ENCODE results near the gene TMEM35A. TPM values are rescaled to one million over a fixed set of nuclear protein-coding genes. Genes with fewer than 3 reads are reported as not detected.

TMEM35A gene
- total and polyA plus RNA-seq, 9 of the 15 experiments (the other 6 are each of a cell fraction or from before 2014, with no cell fraction given), result not detected

- TF ChIP-seq TFAP4 (CRISPR knock-in tag; IDR thresholded peaks at IDR 0.05; ENCODE audit: borderline replicate concordance) (peak; percentile 93), SP1 (CRISPR knock-in tag; IDR thresholded peaks at IDR 0.05) (peak; percentile 82), RBFOX2 (IDR thresholded peaks at IDR 0.05; ENCODE audit: low read depth, low read length) (peak; percentile 72), POLR2A (conservative IDR thresholded peaks at IDR 0.05) (peak; percentile 74), CEBPB (tag; IDR thresholded peaks at IDR 0.05) (peak; percentile 66), ZMIZ1 (IDR thresholded peaks at IDR 0.05; ENCODE audit: low read depth in 2 of 2, low read length in 2 of 2) (no peak), EP400 (IDR thresholded peaks at IDR 0.05) (peak; percentile 66), HMGN3 (IDR thresholded peaks at IDR 0.05; ENCODE audit: borderline replicate concordance, extremely low read depth, insufficient read length, low read depth, low read length) (peak; percentile 68), CREB1 (IDR thresholded peaks at IDR 0.05) (peak; percentile 71), CREB1 (CRISPR knock-in tag; IDR thresholded peaks at IDR 0.05) (peak; percentile 54; the same call in 1 of the 2 replicates), SMARCA4 (IDR thresholded peaks at IDR 0.05) (0 out of 2 replicates have a peak, but pooled peaks have one; percentile 10), CCNT2 (IDR thresholded peaks at IDR 0.05; ENCODE audit: borderline replicate concordance, extremely low read depth, insufficient read length, low read depth, low read length) (peak; percentile 51), E2F4 (CRISPR knock-in tag; IDR thresholded peaks at IDR 0.05; ENCODE audit: low read depth) (peak; percentile 95), MBD2 (IDR thresholded peaks at IDR 0.05; ENCODE audit: borderline replicate concordance, low read depth) (peak; percentile 66; the same call in 1 of the 2 replicates), TBP (optimal IDR thresholded peaks at IDR 0.05; ENCODE audit: low read depth, low read length) (peak; percentile 45), C11orf30 (IDR thresholded peaks at IDR 0.05; ENCODE audit: low read depth) (peak; percentile 54; the same call in 1 of the 2 replicates), KDM5B (IDR thresholded peaks at IDR 0.05; ENCODE audit: insufficient replicate concordance, low read depth, low read length) (peak; percentile 64), CBX1 (IDR thresholded peaks at IDR 0.05; ENCODE audit: low read depth) (no peak), TEAD1 (CRISPR knock-in tag; IDR thresholded peaks at IDR 0.05) (0 out of 4 replicates have a peak, but pooled peaks of 1 of the 2 experiments have one; percentile 39), ZFX (CRISPR knock-in tag; IDR thresholded peaks at IDR 0.05) (peak; percentile 37)
These were observed 19.1 kb downstream of the TMEM35A start, which contains the start of gene CENPI (continued) for GRCh38 chrX:101097546-101098453.

Data from K562 (cell line).